Middle frontal gyrus (tissue), 1 donor: ENCODE data around the gene PLEKHG4.

Experiments
- DNase-seq: peaks from one replicate; pipeline ENCODE4 v3.0.0-alpha.2; 2015; ENCODE audit warnings: low spot score; ENCODE audit errors: extremely low spot score

PLEKHG4 gene, protein sequence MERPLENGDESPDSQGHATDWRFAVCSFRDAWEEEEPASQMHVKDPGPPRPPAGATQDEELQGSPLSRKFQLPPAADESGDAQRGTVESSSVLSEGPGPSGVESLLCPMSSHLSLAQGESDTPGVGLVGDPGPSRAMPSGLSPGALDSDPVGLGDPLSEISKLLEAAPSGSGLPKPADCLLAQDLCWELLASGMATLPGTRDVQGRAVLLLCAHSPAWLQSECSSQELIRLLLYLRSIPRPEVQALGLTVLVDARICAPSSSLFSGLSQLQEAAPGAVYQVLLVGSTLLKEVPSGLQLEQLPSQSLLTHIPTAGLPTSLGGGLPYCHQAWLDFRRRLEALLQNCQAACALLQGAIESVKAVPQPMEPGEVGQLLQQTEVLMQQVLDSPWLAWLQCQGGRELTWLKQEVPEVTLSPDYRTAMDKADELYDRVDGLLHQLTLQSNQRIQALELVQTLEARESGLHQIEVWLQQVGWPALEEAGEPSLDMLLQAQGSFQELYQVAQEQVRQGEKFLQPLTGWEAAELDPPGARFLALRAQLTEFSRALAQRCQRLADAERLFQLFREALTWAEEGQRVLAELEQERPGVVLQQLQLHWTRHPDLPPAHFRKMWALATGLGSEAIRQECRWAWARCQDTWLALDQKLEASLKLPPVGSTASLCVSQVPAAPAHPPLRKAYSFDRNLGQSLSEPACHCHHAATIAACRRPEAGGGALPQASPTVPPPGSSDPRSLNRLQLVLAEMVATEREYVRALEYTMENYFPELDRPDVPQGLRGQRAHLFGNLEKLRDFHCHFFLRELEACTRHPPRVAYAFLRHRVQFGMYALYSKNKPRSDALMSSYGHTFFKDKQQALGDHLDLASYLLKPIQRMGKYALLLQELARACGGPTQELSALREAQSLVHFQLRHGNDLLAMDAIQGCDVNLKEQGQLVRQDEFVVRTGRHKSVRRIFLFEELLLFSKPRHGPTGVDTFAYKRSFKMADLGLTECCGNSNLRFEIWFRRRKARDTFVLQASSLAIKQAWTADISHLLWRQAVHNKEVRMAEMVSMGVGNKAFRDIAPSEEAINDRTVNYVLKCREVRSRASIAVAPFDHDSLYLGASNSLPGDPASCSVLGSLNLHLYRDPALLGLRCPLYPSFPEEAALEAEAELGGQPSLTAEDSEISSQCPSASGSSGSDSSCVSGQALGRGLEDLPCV

DNA sequence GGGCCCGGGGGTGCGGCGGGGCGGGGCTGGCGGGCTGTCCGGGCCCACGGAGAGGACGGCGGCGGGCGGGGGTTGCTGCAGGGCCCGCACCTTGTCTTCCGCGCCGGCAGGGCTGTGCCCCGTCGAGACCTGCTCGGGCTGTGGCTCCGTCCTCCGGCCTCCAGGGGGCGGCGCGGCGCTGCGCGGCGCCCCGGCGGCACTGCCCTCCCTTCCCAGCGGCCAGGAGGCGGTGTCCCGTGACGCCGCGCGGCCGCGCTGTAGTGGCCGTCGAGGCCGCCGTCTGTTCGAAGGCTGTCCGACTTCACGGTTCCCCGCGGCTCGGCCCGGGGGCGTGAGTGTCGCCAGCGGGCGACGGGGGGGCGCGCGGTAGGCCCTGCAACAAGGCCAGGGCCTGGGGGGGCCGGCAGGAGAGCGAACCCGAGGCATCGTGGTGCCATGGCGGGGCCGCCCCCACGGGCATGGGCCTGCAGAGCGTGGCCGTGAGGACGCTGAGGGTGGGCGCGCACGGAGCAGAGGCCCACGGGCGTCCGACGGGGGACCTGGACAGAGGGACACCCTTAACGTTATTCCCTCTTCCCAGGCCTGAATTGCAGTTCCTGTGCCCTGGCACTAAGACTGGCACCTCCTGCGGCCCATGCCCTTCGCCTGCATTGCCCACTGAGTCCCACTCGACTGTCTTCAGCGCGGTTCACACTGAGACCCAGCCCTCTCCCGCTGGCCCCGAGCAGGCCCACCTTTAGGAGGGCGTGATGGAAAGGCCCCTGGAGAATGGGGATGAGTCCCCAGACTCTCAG lies at the start of gene PLEKHG4:
Gene PLEKHG4 (plus strand): TSS at position 237 of the 794 bp plus-strand sequence. CDS start 513 bp downstream, at position 750.
- no peak for DNase-seq

DNA sequence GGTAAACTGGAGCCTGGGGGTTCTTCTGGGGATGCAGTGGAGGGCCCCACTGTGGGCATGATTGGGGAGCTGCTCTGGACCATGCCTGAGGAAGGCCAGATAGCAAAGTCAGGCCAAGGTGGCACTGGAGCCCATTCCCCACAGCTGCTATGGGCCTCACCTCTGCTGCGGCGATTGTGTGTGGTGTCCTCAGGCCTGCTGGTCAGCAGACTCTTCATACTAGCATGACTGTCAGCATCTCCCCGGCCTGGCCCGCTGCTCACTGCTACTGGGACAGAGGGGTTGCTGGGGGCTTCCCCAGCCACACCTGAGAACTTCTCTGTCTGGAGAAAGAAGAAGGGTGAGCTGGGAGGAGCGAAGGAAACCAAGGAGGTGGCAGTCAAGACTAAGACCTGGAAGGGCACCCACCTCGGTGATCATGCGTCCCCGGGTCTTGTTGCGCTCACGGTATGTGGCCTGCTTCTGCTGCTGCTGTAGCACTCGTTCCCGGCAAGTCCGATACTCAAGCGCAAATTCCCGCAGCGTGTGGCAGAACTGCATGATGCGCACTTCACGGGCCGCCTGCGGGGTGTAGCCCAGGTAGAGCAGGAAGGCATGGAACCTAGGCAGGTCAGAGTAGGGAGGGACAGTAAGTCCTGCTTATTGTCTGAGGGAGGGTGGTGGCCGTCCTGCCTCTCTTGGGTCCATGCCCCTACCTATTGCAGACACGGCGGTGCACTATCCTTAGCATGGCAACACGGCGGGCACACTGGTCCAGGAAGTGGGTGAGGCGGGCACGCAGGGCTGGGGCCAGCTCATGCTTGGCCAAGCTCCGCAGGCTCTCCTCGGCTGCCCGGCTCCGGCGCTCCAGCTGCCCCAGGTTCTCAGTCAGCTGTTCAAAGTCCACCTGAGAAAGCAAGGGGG lies 49.2 kb upstream of the PLEKHG4 start:
- DNase-seq, result no peak

DNA sequence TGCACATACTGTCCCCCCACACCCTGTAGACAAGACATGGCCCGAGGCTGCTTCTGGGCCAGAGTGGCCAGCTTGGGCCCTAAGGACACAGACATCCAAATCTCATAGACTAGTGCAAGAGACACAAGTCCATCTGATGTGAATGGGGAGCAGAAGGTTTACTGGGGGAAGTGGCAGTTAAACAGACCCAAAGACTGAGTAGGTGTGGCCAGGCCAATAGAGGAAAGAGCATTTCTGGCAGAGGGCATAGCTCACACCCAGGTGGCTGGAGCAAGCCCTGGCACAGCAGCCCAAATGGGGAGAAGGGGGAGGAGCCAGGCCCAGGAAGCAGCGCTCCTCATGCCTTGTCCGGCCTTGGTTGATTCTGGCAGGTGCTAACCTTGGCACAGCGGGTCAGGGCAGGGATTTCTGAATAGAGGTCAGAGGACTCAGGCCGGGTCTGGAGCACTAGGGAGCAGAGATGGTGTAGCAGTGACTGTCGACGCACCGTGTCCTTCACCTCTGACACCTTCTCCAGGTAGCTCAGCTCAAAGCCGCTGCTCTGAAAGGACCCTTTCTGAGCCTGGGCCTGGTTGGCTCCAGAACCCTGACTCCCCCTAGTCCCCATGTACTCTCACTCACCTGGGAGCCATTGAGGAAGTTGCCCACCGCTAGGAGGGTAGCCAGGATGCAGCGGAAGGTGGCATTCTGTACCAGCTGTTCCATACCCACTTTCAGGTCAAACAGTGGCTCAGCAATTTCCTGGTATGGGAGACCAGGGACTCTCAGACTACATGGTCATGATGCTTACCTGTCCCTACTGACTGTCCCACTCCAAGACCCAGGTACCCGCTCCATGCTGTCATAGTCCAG lies 48.3 kb upstream of the PLEKHG4 start:
- DNase-seq, result no peak

DNA sequence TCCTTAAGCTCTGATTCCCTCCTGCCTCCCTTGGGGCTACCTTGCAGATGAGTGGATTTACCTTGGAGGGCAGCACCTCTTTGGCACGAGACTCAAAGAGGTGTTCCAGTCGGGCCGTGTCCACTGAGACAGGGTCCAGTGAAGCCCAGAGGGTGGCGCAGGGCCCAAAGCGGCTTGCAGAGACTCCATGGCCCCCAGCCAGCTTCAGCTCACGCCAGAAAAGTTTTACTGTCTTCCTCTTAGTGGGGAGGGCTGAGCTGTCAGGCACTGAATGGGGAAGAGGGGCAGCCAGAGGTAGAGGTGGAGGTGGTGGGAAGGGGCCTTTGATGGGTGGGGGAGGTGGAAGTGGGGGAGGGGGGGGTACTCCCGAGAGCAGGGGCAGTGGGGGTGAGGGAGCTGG lies 45.7 kb upstream of the PLEKHG4 start:
- no peak for DNase-seq

DNA sequence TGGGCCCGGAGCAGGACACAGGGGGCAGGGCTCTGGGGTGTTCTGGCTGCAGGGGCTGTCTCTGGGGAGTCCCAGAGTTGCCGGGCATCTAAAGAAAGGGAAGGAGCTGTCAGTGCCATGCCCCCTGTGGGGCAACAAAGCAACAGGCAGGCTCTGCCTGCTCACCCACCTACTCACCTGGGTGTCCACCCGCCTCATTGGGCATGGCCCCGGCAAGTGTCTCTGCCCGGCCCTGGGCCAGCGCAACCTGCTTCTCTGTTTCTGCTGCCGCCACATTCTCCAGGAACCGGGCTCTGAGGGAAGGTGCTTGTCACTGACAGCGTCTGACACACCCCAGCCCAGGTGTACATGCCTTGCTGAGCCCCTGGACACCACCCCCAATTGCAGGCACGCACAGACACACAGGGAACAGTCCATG lies 45.1 kb upstream of the PLEKHG4 start:
- DNase-seq, result no peak

DNA sequence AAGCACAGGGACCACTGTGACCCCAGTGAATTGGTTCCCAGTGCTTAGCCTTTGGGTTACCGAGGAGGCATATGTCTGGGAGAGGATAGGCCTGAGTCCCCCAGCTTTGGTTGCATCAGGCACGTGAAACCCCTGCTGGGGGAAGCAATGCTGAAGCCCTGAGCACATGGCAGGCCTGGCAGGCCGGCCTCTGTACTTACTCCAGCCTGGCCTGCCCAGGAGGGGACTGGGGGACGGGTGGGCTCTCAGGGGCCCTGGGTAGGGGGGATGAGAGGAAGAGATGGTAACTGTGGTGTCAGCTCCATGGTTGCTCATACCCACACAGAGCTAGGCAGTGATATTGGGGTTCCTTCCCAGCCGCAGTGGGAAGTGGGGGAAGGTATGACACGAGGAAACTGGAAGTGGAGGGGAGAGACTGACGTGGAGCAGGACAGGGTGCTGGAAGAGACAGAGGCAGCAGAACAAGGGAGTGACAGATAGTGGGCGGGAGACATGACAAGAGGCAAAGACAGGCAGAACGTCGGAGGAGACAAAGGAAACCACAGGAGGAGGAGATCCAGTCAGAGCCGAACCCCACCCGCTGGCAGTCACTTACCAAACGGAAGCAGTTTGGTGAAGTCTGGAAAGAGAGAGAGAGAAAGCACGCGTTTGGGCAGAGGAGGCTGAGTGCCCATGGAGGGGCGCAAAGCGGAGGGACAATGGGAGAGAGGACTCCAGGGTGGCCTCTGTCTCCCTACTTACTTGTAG lies 43.3 kb upstream of the PLEKHG4 start:
- no peak for DNase-seq

DNA sequence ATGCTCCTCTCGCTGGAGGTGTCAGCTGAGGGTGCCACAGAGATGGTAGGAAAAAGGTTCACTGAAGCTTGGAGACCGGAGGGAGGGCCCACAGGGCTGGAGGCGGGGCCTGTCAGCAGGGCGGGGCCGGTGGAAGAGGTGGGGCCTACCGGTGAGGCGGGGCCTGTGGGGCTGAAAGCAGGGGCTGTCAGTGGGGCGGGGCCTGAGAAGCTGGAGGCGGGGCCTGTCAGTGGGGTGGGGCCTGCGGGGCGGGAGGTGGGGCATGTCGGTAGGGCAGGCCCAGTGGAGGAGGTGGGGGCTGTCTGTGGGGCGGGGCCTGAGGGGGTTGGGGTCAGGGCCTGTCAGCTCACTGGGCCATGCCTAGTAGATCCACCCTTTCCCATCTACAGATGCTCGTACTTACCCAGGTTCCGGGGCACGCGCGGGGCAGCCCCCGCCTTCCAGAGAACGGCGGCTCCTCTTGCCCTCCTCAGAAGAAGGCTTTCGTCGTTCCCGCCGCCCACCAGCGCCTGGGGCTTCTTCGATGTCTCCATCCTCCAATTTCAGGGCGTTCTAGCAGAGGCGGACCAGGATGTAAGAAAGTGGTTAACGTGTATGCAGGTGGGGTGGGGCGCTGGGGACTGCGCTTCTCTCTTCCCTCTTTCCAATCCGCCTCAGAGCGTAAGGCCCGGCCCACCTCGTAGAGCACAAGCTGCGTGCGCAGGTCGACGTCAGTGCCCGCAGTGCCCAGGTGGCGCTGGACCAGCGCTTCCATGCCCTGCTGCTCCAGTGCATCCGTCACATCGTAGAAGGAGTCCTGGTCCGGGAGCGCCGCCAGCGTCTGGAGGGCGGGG lies 42.6 kb upstream of the PLEKHG4 start:
- no peak for DNase-seq

DNA sequence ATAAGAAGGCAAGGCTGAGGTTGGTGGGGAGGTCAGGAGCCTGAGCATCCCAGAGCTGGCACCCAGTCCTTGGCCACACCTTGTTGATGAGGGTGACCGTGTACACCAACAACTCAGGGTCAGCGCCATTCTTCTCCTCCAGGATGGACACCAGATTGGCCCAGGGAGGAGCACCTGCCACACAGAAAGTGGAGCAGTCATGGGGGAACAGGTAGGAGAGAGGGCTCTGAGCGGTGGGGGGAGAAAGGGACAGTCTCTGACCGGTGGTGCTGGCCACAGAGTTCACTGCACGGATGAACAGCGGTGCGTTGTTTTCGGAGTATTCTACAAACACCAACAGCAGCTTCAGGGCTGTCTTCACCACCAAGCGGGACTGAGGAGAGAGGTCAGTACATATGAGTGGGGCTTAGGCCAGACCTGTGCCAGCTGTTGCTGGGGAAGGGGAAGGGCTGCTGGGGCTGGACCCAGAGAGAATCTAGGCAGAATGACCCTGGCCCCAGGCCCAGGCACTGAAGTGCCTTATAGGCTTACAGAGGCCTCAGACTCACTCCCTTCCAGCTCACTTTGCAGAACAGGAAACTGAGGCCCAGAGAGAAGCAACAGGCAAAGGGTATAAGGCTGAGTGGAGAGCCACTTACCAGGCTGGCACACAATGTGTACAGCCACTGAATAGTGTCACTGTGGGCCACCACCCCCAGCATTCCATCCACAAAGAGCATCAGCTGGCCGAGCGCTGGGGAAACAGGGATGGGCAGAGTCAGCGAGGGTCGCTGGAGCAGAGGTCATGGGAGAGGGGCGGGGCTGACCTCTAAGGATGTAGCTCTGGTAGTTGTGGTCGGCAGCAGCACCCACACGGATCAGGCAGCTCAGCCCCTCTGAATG lies 41.7 kb upstream of the PLEKHG4 start:
- DNase-seq, result no peak

DNA sequence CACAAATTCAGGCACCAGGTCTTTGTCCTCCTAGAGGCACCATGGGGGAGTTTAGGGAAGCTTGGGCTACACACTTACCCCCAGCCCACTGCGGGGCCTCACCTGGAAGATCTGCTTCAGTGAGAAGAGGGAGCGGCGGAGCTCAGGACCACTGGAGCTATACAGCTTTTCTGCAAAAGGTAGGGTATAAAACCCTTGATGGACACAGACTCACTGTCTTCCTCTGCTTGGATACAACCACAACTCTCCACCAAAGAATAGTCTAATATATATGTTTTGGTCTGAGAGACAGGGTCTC lies 41.1 kb upstream of the PLEKHG4 start:
- no peak for DNase-seq

DNA sequence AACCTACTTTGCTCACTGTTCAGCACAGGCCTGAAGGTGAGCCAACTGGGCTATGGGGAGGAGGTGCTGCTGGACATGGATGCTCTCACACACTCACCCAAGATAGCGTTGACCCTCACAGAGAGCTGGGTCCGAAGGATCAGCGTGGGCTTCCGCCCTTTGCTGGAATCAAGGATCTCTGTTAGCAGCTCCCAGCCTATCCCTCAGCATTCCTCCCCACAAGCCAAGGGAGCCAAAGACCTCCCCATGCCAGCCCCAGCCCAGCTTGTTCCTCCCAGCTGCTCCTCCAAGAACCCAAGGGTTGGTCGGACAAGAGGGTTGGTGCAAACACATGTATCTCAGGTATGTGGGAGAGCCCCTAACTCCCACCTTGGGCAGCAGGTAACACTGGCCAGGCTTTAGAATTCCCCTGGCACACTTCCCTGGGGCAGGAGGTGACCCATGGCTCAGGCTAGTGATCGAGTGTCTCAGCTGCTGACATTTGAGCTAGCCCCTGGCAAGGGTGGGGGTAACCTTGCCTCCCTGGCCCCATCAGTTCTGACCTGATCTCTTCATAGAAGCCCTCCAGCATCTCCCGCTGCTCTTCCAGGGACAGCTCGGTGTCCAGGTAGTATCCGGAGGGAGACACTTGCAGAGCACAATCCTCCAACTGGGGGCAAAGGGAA lies 40.4 kb upstream of the PLEKHG4 start:
- DNase-seq, result no peak

DNA sequence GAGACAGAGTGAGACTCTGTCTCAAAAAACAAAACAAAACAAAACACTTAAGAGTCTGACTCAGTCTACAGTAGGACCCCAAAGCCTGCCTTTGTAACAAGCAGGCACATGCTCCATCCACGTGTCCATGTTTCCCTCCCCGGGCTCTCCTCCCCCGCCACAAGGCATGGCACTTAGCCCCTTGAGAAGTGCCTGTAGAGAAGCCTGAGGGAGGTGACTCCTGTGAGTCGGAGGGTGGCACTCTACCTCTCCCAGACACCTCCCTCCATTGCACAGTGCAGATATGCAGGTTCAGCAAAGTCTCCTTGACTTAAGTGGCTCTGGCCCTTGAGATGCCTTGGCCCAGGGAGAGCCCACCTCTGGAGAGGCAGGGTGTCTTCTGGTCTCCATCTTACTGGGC lies 38.8 kb upstream of the PLEKHG4 start:
- no peak for DNase-seq

DNA sequence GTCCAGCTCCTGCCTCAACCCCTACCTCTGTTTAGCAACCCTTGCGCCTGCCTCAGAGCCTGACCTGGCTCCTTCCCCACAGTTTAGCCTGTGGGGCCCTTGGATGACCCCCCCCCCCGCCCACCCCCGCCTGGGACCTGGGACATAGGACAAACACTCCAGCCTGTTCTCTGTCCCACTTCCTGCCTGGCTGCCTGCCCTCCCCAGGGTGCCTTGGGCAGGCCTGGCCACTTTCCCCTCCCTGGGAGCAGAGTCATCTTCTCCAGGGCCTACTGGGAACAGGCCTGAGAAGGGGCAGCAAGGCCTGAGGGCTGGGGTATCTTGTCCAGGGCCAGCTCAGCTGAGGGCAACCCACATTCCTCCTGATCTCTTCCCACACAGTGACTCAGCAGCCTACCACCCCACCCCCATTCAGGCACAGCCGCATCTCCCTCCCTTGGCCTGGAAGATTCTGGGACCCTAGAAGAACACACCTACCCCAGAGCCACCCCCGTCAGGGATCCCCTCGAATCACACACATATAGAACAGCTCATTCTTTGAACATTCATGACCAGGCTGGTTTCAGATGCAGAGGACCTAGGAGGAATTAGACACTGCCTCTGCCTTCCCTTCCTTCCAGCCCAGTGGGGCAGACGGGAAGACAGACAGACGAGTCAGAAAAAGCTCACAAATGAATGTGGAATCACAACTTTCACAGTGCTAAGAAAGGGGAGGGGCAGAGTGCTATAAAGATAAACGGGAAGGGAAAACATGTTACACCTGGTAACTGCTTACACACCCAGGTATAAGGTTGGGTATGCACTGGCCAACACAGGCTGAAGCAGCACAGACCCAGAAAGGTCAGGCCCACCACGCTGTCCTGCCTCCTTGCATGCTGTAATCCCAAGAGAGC lies 38.1 kb upstream of the PLEKHG4 start:
- no peak for DNase-seq

DNA sequence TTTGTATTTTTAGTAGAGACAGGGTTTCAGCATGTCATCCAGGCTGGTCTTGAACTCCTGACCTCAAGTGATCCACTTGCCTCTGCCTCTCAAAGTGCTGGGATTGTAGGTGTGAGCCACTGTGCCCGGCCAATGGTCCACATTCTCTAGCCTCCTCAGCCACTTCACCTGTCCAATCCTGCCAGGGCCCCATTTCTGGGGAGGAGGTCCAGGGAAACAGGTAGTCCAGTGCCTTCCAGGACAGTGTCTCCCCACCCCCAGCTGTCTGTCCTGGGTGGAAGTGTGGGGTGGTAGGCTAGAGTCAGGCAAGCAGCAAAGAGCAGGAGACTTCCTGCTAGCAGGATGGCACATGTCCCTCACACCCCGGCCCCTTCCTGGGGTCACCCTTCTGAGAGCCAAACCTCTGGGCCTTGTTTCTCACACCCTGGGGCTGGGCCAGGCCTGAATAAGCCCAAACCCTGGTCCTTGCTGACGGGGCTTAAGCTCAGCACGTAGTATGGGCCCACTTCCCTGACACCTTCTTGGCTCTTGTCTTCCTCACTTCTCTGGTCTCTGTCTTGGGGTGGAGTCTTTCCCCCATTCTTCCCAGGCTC lies 37.1 kb upstream of the PLEKHG4 start:
- no peak for DNase-seq

DNA sequence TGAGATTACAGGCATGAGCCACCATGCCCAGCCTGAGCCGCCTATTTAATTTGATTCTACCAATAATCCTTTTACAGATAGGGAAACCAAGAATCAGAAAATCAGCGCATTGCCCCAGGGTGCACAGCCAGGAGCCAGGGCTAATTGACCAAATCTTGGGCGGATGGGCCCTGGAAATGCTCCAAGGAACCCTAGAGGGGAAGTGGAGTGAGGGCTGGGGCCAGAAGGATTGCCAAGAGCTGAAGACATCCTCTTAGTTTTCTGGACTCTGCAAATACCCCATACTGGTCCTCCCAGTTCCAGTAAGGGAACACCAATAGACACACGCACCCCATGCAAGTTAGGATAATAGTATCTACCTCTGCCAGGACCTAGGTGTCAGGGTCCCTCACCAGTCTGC lies 35.9 kb upstream of the PLEKHG4 start:
- DNase-seq, result no peak
